UCSD-AML1 (cell line): ENCODE measurements around the gene CLEC4D.
"Not testable (repeated sequence)": the region's sequence is repeated elsewhere in the genome, so short reads cannot be mapped to it uniquely, and the experiment has no call there.

ENCODE experiments used
- DNase-seq: peaks from one replicate; lab custom pipeline; 2025; ENCODE audit not compliant: unreplicated experiment; lab: John Stamatoyannopoulos, UW

The CLEC4D gene

DNA sequence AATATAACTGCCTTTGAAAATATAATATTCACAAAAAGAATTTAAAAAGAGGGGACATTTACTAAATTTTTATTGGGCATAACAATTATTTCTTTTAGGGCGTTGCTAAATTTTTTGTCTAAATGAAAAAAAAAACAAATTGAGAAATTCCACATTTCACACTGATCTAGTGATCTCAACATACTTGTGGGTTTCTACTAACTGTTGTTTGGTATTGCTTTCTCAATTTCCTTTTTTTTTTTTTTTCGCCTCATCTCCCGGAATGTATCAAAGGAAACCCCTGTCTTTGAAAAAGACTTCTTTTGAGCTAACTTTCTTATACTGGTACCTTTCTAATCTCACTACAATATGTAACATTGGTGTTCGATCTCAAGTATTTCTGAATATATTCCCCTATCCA lies at the start of gene CLEC4D:
CLEC4D (plus strand) TSS at position 248 of the 400 bp plus-strand sequence. CDS start 230 bp downstream, outside the sequence.
- DNase-seq, result no peak

DNA sequence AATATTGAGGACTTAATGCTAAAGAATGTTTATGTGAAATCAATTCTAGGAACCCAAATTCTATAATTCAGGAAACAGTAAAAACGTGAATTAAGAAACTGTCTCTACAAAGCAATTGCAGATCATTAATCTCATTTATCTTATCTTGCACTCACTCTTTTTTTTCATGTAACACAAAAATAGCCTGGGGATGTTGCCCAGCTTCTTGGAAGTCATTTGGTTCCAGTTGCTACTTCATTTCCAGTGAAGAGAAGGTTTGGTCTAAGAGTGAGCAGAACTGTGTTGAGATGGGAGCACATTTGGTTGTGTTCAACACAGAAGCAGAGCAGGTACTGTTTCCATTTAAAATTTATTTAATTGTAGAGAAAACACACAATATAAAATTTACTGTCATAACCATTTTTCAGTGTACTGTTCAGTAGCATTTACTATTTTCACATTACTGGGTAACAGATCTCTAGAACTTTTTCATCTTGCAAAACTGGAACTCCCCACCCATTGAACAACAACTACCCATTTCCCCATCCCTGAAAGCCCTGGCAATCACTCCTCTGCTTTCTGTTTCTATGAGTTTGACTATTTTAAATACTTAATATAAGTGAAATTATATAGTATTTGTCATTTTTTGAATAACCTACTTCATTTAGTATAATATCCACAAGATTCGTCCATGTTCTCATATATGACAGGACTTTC lies 47.9 kb upstream of the CLEC4D start:
- DNase-seq, result no peak

DNA sequence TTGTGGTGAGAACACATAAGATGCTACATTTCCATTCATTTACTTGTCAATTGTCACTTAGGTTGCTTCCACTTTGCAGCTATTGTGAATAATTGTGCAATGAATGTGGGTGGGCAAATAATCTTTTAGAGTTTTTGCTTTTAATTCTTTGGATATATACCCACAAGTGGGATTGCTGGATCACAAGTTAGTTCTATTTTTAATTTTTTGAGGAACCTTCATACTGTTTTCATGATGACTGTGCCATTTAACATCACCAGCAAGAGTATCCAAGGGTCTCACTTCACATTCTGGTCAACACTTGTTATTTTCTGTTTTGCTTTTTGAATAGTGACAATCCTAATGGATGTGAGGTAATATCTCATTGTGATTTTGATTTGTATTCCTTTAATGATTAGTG lies 47.1 kb upstream of the CLEC4D start:
- DNase-seq, result no peak

DNA sequence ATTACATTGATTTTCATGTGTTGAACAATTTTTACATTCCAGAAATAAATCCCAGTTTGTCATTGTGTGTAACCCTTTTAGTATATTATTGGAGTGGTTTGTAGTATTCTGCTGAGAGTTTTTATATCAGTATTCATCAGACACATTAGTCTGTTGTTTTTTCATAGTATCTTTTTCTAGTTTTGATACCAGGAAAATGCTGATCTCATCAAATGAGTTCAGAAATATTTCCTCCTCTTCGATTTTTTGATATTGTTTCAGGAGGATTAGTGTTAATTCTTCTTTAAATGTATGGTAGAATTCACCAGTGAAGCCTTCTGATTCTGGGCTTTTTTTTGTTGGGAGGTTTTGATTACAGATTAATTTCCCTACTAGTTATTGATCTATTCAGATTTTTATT lies 42.2 kb upstream of the CLEC4D start:
- DNase-seq, result no peak

DNA sequence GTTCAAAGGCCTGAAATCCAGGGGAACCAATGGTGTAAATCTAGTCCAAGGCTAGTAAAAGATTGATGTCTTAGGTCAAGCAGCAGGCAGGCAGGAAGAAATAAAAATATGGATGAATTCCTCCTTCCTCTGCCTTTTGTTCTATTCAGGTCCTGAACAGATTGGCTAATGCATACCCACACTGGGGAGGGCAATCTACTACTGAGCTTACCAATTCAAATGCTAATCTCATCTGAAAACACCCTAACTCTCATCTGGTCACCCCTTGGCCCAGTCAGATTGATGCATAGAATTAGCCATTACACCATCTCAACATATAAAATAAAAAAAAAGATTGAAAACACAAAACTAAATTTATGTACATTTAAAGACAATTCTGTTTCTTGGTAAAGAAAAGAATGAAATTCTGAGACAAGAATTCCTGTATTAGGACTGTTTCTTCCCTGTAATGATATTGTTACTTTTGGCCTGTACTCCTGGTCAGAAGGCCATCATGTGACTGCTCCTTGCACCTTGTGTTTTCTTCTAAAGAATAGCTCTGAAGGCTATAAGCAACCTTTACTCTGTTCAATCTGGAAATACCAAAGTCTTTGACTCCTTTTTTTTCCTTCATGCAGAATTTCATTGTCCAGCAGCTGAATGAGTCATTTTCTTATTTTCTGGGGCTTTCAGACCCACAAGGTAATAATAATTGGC lies 37.6 kb upstream of the CLEC4D start:
- DNase-seq, result no peak

DNA sequence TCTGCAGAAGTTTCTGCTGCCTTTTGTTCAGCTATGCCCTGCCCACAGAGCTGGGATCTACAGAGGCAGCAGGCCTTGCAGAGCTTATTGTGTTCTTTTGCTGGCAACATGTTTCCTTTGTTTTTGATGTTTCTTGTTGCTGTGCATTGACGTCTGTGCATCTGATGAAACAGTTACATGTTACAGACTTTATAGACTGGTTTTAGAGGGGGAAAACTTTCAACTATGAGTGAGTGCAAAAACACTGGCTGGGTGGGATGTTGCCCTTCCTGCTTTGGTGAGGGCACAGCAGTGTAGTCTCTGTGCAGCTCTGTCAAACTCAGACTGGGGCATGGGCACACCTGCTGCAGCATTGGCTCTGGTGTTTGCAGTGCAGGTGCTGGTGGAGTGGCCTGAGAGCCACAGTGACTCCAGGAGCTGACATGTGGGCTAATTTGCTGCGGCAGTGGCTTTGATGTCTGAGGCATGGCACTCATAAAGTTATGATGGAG lies 30.7 kb upstream of the CLEC4D start:
- DNase-seq, result no peak

DNA sequence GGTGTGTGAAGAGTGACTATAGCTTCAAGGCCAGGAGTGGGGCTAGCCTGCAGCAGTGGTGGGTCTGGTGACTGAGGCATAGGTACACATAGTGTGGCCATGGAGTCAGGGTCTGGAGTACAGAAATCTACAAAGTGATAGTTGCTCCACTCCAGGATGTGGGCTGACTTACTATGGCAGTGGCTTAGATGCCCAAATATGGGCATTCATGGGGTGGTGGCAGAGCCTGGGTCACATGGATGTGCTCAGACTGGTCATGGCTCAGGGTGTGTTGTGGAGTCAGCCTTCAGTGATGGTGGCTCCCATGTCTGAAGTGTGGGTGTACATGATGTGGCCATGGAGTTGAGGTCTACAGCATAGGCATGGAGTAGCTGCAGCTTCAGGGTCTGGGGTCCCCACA lies 30.2 kb upstream of the CLEC4D start:
- DNase-seq, result no peak

DNA sequence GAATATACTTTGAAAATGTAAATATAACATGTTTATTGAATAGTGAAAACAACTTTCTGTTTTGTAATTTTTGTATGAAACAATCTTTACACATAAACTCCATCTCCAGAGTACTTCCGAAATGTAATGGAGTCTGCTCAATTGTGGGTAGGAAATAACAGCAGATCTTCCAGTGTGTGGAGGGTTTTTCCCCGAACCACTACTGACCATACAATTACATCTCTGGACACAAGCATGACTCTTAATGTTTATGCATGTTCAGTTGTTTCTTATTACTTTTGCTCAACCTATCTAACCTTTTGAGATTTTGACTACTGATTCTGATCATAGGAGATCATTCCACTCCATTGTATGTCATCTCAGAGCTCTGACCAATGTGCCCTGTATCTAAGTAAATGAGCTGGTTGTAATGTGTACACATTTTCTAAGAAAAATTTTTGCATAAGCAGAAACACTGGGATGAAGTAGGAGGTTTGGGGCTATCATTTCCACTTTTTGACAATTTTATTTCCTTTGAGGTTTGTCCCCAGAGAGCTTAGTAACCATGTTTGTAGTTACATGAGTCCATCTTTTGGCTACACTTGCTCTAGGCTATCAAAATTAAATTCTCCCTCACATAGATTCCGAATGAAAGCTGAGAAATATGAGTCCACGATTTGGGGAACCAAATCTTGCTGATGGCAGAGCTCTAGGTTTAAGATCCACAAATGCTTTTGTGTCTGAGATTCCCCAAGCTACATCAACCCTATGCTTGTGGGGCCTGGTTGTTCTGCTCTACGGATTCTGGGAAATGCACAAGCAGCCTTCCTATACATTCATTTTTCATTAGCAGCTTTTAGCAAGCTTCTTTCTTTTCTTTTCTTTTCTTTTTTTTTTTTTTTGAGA lies 21.4 kb upstream of the CLEC4D start:
- DNase-seq, result no peak

DNA sequence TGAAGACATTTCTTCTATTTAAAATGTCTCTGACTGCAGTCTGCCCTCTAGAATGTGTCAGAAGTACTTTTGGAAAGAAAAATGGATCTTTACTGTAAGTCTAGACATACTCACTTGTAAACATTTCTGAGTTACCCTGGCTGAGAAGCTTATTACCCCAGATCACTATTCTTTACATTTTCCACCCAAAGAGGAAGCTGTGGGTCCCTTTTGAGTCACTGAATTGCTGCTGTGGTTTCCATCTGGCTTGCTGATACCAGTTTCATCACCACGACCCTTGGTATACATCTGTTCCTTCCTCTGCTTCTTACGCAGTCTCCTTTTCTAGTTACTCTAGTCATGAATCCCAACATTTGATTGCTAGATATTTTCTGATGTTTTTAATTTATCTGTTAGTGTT lies 20.2 kb upstream of the CLEC4D start:
- peak; percentile 21 for DNase-seq

DNA sequence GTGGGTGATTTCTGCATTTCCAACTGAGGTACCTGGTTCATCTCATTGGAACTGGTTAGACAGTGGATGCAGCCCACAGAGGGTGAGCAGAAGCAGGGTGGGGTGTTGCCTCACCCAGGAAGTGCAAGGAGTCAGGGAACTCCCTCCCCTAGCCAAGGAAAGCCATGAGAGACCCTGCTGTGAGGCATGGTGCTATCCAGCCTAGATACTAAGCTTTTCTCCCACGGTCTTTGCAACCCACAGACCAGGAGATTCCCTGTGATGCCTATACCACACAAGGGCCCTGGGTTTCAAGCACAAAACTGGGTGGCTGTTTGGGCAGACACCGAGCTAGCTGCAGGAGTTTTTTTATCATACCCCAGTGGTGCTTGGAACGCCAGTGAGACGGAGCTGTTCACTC lies 17.6 kb upstream of the CLEC4D start:
- DNase-seq, result not testable (repeated sequence)

DNA sequence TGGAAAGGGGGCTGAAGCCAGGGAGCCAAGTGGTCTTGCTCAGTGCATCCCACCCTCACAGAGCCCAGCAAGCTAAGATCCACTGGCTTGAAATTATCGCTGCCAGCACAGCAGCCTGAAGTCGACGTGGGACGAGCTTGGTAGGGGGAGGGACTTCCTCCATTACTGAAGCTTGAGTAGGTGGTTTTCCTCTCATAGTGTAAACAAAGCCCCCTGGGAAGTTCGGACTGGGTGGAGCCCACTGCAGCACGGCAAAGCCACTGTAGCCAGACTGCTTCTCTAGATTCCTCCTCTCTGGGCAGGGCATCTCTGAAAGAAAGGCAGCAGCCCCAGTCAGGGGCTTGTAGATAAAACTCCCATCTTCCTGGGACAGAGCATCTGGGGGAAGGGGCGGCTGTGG lies 17.2 kb upstream of the CLEC4D start:
- not testable (repeated sequence) for DNase-seq

DNA sequence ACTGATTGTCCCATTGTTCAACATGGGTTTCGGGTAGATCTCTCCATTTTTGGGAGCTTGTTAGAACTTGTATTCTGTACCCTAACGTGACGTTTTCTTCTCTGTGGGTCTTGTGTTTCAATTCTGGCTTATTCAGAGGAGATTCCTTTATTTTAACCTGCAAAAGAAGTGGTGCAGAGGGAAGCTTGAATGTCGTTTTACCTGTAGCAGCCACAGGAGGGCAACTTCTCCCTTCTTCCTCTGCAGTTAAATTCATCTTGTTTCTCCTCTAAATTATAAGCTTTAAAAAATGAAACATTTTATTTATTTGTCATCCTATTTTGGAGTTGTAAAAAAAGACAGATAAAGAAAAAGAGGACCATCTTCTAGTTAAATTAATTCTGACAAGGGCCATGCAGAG lies 13.7 kb upstream of the CLEC4D start:
- no peak for DNase-seq

DNA sequence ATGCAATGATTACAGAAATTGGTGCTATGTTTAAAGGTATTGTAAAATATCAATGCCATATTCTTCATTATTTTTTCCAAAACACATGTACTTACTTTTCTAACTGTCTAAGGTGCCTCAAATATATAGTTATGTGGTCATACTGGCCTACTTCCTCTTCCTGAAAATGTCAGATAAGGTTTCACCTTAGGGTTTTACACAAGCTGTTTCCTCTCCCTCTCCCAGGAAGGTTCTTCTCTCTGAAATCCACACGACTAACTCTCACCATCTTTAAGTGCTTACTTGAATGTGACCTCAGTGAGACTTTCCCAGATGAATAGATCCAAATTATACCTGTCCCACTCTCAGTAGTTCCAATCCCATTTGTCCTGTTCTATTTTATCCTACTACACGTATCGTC lies 11.6 kb upstream of the CLEC4D start:
- no peak for DNase-seq

DNA sequence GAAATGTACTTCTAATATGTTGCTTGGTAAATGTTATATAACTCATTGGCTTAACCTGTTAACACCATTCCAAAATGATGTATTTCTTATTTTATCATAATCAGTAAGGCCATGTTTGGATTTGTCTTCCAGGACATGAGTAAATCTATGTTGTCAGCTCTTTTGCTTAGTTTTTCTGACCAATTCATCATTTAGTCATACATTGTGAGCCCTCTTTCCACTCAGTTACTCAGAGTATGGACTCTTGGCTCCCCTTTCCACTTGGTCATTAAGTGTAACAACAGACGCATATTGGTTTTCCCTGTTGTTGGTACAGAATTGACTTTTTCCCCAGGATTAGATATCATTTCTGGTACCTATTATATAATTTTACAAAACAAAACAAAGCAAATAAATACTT lies 9.0 kb upstream of the CLEC4D start:
- no peak for DNase-seq

DNA sequence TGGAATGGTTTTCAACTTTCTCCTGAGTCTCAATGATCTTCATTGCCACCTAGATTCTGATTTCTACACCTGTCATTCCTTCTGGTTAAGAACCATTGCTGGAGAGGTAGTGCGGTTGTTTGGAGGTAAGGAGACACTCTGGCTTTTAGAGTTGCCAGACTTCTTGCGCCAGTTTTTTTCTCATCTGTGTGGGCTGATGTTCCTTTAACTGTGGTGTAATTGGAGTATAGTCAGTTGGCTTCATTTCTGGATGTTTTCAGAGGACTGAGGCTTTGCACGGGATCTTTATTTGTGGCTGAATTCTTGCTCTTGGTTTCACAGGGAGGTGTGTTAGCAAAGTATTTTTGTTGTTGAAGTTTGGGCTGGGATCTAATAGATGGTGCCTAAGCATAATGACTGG lies 5.7 kb upstream of the CLEC4D start:
- no peak for DNase-seq

DNA sequence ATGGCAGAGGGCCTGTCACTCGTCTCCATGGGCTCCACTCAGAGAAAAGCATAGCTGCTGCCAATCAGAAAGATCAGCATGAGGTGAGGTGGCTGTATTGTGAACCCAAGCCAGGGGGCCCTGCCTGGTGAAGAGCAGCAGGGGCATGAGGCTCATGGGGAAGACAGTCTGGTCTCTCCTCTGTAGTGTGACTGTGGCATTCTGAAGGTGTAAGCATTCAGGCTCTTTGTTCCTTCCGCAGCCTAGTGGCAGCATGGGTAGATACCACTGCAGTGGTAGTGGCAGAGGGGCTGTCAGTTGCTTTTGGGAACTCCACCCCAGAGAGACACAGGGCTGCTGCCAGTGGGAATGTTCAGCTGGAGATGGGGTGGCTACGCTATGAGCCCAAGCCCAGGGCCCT lies 5.1 kb upstream of the CLEC4D start:
- no peak for DNase-seq

DNA sequence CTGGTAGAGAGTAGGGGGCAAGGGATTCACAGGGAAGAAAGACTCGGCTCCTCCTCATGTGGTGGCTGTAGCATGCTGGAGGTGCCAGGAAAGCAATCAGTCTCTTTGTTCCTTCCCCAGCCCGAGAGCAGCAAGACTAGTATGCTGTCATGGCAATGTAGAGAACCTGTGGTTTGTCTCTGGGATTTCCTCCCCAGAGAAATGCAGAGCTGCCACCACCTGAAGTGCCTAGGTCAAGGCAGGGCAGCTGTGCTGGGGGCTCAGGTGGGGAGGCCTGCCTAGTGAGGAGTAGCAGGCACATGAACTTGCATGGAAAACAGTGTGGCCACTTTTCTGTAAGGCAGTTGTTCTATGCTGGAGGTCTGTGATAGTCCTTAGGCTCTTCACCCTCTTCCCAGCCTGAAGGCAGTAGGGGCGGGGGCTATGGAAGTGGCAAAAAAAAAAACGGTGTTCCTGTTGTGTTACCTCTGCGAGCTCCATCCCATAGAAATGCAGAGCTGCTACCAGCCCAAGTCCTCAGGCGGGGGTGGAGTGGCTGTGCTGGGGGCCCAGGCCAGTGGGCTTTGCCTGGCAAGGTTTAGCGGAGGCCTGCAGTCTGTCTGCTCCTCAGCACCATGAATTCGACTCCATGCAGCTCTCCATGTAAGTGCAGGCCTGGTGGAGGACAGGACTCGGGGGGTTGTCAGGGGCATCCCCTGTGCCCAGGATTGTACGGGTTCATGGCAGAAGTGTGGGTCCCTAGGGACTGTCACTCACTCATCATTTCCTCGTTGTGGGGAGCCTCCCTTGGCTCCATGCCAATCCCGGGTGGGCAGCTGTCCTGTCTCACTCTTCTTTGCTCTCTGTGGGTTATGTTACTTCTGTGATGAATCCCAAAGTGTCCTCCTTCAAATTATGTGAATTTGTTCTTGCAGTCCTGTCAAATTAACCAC lies 4.1 kb upstream of the CLEC4D start:
- DNase-seq, result no peak

DNA sequence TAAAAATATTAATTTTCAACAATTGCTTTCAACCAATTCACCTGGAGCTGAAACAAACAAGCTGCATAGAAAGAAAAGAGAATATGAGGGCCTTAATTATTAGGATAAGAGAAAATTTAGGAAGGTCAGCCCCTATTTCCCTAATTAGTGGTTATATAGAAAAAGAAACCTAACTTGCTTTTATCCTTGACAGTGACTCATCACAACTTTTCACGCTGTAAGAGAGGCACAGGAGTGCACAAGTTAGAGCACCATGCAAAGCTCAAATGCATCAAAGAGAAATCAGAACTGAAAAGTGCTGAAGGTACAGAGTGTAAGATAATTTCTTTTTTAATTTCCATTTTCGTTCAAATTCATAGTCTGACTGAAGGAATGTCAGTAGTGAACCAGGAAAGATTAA lies 4.7 kb downstream of the CLEC4D start:
- DNase-seq, result no peak

DNA sequence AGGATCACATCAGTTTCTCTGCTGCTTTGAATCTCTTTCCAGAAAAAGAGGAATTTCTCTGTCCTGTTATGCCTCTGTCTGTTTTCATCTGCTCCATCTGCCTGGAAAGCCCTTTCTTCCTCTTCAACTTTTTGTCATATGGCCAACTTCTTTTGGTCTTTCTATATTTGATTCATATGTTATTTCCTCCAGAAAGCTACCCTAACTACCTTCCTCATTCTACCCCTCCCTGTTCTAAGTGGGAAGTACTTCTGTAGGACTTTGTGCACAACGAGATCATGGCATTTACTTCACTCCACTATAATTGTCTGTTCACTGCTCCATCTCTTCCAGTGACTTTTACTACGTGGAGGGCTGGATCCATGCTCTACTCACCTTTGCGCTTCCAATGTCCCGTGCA lies 5.9 kb downstream of the CLEC4D start:
- DNase-seq, result no peak

DNA sequence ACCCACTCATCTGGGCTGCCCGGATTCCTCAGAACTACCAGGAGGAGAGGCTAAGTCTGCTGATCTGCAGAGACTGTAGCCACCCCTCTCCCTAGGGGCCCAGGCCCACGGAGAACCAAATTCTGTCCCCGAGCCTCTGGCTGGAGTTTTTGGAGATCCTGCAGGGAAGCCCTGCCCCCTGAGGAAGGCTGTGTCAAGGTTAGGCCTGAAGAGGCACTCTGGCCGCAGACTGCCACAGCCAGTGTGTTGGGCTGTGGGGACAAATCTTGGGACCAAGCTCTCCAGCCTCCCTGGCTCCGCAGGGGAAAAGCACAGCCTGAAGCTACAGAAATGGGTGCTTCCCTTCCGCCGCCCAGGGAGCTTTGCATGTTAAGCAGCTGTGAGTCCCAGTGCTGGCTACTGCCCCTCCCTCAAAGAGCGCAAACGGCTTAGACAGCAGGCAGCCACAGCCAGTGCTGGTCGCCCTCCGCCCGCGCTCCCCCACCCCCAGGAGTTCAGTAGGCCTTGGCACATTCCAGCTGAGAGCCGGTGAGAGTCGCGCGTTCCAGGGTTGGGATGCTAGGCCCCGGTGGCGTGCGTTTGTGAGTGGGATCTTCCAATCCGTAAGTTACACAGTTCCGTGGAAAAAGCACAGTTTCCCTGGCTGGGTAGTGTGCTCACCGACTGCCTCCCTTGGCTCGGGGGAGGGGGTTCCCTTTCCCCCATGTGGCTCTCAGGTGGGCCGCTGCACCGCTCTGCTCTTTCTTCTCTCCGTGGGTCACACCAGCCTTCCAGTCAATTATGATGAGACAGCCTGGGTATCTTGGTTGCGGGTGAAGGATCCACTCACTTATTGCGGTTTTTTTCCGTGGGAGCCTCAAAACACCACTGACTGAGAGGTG lies 14.2 kb downstream of the CLEC4D start:
- DNase-seq, result no peak
